Gastroesophageal sphincter (tissue), 4 donors: ENCODE measurements around the gene VEPH1. TPM values are rescaled to one million over a fixed set of nuclear protein-coding genes. Genes with fewer than 3 reads are reported as not detected.

Experiments used
- ATAC-seq: fragments of 150-250 bp; one replicate; pipeline ENCODE4 v1.9.1; 2016; ENCODE audit warnings: mild to moderate bottlenecking, moderate library complexity
- H3K27ac ChIP-seq, 4 donors: fragments of 200-600 bp; sonication (generic) in 3 of 4; 1 replicate in 3 of 4; 2 replicates in 1 of 4; pipeline ENCODE4 v1.5.1; 2016 to 2019
- H3K27me3 ChIP-seq: fragments of 200-600 bp; sonication (generic); one replicate; pipeline ENCODE4 v1.5.1; 2019
- H3K36me3 ChIP-seq, 2 donors: fragments of 200-600 bp; sonication (generic); one replicate each; pipeline ENCODE4 v1.5.1; 2019; ENCODE audit warnings: control low read depth in 1 of 2
- H3K4me1 ChIP-seq, 3 donors: fragments of 200-600 bp; sonication (generic); 1 replicate in 2 of 3; 2 replicates in 1 of 3; pipeline ENCODE4 v1.5.1; 2016 to 2019; ENCODE audit warnings: control low read depth in 2 of 3
- H3K4me3 ChIP-seq, 2 donors: fragments of 200-600 bp; sonication (generic); one replicate each; pipeline ENCODE4 v1.5.1; 2019; ENCODE audit warnings: mild to moderate bottlenecking in 1 of 2, moderate library complexity in 1 of 2
- H3K9me3 ChIP-seq, 3 donors: fragments of 200-600 bp; sonication (generic); one replicate each; pipeline ENCODE4 v1.5.1; 2017 to 2019; ENCODE audit warnings: control low read depth in 2 of 3
- EP300 ChIP-seq: sonication (generic); formaldehyde crosslinking; IDR thresholded peaks from one replicate; pipeline ENCODE4 v1.6.1; 2017; ENCODE audit warnings: antibody characterized with exemption, mild to moderate bottlenecking
- POLR2A ChIP-seq, 2 donors: fragments of 450-650 bp; IDR thresholded peaks; one replicate each; pipeline ENCODE4 v1.6.1; 2017; ENCODE audit warnings: antibody characterized with exemption in 2 of 2, mild to moderate bottlenecking in 2 of 2, moderate library complexity in 1 of 2
- POLR2AphosphoS5 ChIP-seq: sonication (generic); formaldehyde crosslinking; IDR thresholded peaks from one replicate; pipeline ENCODE4 v1.6.1; 2017; ENCODE audit warnings: antibody characterized with exemption
- WGBS, 2 donors: methylation state at CpG; one replicate each; pipeline ENCODE4 v1.1.5; 2018; ENCODE audit warnings: low coverage in 1 of 2; 5-methylcytosine and 5-hydroxymethylcytosine counted together
- total RNA-seq, 4 donors: library from RNA; depleted of rRNA; stranded (reverse); fragments of >200 nt; gene quantifications; one replicate each; pipeline ENCODE4 v1.1.0, GENCODE V29; 2016
- TF ChIP-seq, protein P1 (sequence below), 4 experiments: fragments of 200-600 bp in 2 of 4; fragments of 450-650 bp in 2 of 4; sonication (generic) in 1 of 4; IDR thresholded peaks; one replicate each; pipeline ENCODE4 v1.5.1; 2017 to 2019; ENCODE audit warnings: antibody characterized with exemption in 4 of 4, mild to moderate bottlenecking in 2 of 4, moderate library complexity in 2 of 4

Gene VEPH1
- total RNA-seq, 4 donors from 2014 or later = 0.62 to 2.3 (median 1.7) TPM

DNA sequence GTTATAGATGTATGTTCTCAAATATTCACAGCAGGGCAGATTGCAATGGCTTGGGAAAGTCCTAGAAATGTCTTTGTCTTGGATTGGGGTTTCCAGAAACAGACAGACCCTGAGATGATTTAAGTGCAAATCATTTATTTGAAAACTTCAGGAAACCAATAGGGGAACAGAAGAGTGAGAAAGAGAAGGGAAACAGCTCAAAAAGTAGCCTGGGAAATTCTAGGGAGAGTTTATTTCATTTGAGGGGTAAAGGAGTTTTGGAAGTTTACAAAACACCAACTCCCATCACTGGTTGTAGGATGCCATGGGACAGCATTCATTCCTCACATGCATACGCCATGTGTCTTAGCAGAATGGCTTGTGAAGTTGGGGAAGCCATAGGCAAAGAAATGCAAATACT lies 98.8 kb downstream of the VEPH1 start:
- no peaks in the 10 kb centered on the region for H3K27me3 ChIP-seq
- no peaks in the 10 kb centered on the region for H3K9me3 ChIP-seq
- H3K36me3 ChIP-seq = no peaks in the 10 kb centered on the region
- 36 to 60% methylated on average over 1 of the region's 1 CpG for WGBS, 2 donors
- ATAC-seq = no peak
- no peak overlapping the region for H3K27ac ChIP-seq
- TF ChIP-seq POLR2A (IDR thresholded peaks at IDR 0.05) = no peak
- no peak for TF ChIP-seq POLR2AphosphoS5
- TF ChIP-seq, protein P1, sequence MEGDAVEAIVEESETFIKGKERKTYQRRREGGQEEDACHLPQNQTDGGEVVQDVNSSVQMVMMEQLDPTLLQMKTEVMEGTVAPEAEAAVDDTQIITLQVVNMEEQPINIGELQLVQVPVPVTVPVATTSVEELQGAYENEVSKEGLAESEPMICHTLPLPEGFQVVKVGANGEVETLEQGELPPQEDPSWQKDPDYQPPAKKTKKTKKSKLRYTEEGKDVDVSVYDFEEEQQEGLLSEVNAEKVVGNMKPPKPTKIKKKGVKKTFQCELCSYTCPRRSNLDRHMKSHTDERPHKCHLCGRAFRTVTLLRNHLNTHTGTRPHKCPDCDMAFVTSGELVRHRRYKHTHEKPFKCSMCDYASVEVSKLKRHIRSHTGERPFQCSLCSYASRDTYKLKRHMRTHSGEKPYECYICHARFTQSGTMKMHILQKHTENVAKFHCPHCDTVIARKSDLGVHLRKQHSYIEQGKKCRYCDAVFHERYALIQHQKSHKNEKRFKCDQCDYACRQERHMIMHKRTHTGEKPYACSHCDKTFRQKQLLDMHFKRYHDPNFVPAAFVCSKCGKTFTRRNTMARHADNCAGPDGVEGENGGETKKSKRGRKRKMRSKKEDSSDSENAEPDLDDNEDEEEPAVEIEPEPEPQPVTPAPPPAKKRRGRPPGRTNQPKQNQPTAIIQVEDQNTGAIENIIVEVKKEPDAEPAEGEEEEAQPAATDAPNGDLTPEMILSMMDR (IDR thresholded peaks at IDR 0.05) = no peak
- no peak for TF ChIP-seq EP300
- H3K4me1 ChIP-seq = no peaks in the 10 kb centered on the region
- no peak overlapping the region for H3K4me3 ChIP-seq

DNA sequence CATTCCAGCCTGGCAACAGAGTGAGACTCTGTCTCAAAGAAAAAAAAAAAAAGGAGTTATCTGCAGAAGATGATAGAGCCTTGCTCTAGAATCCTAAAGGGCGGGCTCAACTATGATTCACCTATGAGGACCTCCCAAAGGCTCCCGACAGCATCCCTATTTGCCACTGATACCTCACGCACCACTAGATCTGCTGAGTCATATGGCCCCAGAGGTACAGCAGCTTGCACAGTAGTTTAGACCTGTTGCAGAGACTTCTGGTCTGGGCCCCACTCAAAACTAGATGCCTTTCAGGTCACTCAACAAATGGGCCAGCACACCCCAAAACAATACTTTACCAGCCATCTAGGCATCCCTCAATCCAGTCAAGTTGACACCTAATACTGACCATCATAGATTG lies 104.6 kb downstream of the VEPH1 start:
- TF ChIP-seq EP300 (no peak), POLR2A (IDR thresholded peaks at IDR 0.05) (no peak), POLR2AphosphoS5 (no peak)
- TF ChIP-seq, protein P1 (IDR thresholded peaks at IDR 0.05) = no peak
- Histone ChIP-seq H3K9me3 (no peaks in the 10 kb centered on the region), H3K4me3 (no peak overlapping the region), H3K4me1 (no peaks in the 10 kb centered on the region), H3K27me3 (no peaks in the 10 kb centered on the region), H3K27ac (no peak overlapping the region), H3K36me3 (no peaks in the 10 kb centered on the region)
- WGBS, 2 donors = 95% methylated on average over 3 of the region's 3 CpGs; no CpG with 5 or more reads in 1 of the 2 donors
- no peak for ATAC-seq

GRCh38 chr3:157394411-157394810 lies 108.8 kb downstream of the VEPH1 start:
- no peak for ATAC-seq
- 54 to 83% methylated on average over 1 of the region's 1 CpG for WGBS, 2 donors
- Histone ChIP-seq H3K36me3 (no peaks in the 10 kb centered on the region), H3K4me1 (no peaks in the 10 kb centered on the region), H3K4me3 (no peak overlapping the region), H3K27me3 (no peaks in the 10 kb centered on the region), H3K27ac (no peak overlapping the region), H3K9me3 (no peaks in the 10 kb centered on the region)
- TF ChIP-seq EP300 = no peak
- TF ChIP-seq POLR2AphosphoS5 = no peak
- TF ChIP-seq, protein P1 (IDR thresholded peaks at IDR 0.05) = no peak
- TF ChIP-seq POLR2A (IDR thresholded peaks at IDR 0.05) = no peak

DNA sequence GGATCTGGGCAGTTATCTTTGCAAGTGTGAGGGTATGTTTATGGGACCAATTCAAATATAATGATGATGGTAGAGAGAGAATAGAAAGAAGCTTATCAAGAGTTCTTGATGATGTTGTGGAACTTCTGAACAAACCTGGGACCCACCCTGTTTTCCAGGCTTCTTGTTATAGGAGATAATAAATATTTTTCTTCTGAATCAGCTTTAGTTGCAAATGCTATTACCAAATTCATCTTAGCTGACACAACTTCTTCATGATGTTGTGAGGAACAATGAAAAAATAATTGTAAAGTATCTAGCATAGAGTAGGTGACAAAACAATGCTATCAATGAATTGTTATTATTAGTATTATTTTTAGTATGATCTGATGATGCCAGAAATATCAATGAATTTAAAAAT lies 110.1 kb downstream of the VEPH1 start:
- H3K27me3 ChIP-seq = no peaks in the 10 kb centered on the region
- no peak overlapping the region for H3K27ac ChIP-seq
- H3K4me3 ChIP-seq = no peak overlapping the region
- H3K36me3 ChIP-seq = no peaks in the 10 kb centered on the region
- no peaks in the 10 kb centered on the region for H3K4me1 ChIP-seq
- ATAC-seq = no peak
- no peaks in the 10 kb centered on the region for H3K9me3 ChIP-seq
- TF ChIP-seq EP300 = no peak
- no peak for TF ChIP-seq POLR2AphosphoS5
- TF ChIP-seq, protein P1 (IDR thresholded peaks at IDR 0.05) = no peak
- no peak for TF ChIP-seq POLR2A (IDR thresholded peaks at IDR 0.05)

- Histone ChIP-seq H3K27ac (no peak overlapping the region), H3K27me3 (no peaks in the 10 kb centered on the region), H3K4me1 (no peaks in the 10 kb centered on the region), H3K36me3 (no peaks in the 10 kb centered on the region), H3K9me3 (no peaks in the 10 kb centered on the region), H3K4me3 (no peak overlapping the region)
- TF ChIP-seq POLR2A (IDR thresholded peaks at IDR 0.05) = no peak
- TF ChIP-seq EP300 = no peak
- TF ChIP-seq POLR2AphosphoS5 = no peak
- TF ChIP-seq, protein P1 (IDR thresholded peaks at IDR 0.05) = no peak
- whole genome bisulfite sequencing, 2 donors = 92 to 97% methylated on average over 4 of the region's 4 CpGs
- no peak for ATAC-seq
These were observed 111.1 kb downstream of the VEPH1 start for GRCh38 chr3:157392104-157392503.
